CD14-positive monocyte (primary cell): ENCODE results near the gene TKTL2. TPM values are rescaled to one million over a fixed set of nuclear protein-coding genes. Genes with fewer than 3 reads are reported as not detected.

Experiments used
- DNase-seq, 3 donors: peaks; one replicate each; pipeline ENCODE4 v3.0.0-alpha.2; 2011 to 2022
- H2AFZ ChIP-seq: 2 replicates; pipeline ENCODE4 v1.6.0; 2012; ENCODE audit warnings: mild to moderate bottlenecking, low read depth, low read length, inconsistent platforms; ENCODE audit not compliant: insufficient read depth, poor library complexity, severe bottlenecking
- H3K27ac ChIP-seq, 2 donors: 1 replicate in 1 of 2; 2 replicates in 1 of 2; pipeline ENCODE4 v1.5.1; 2012 to 2013; ENCODE audit warnings: low read length in 2 of 2, control low read depth in 1 of 2, inconsistent platforms in 1 of 2, low read depth in 1 of 2, mild to moderate bottlenecking in 1 of 2
- H3K27me3 ChIP-seq, 2 donors: one replicate each; pipeline versions ENCODE4 v1.6.0 to v1.6.1; 2011 to 2013; ENCODE audit warnings: low read length in 2 of 2; ENCODE audit not compliant: control insufficient read depth in 2 of 2, insufficient read depth in 2 of 2
- H3K36me3 ChIP-seq, 2 donors: replicated peaks in 1 of 2; 1 replicate in 1 of 2; 2 replicates in 1 of 2; pipeline versions ENCODE4 v1.5.1 to v1.6.1; 2012 to 2013; ENCODE audit warnings: low read length in 2 of 2, control low read depth in 1 of 2, inconsistent platforms in 1 of 2, mild to moderate bottlenecking in 1 of 2; ENCODE audit not compliant: insufficient read depth in 2 of 2, control insufficient read depth in 1 of 2
- H3K4me1 ChIP-seq, 2 donors: 1 replicate in 1 of 2; 2 replicates in 1 of 2; pipeline versions ENCODE4 v1.5.1 to v1.6.1; 2012 to 2013; ENCODE audit warnings: low read length in 2 of 2, control low read depth in 1 of 2, inconsistent platforms in 1 of 2, mild to moderate bottlenecking in 1 of 2, moderate library complexity in 1 of 2; ENCODE audit not compliant: insufficient read depth in 2 of 2, control insufficient read depth in 1 of 2
- H3K4me2 ChIP-seq: replicated peaks from 2 replicates; pipeline ENCODE3; 2012; ENCODE audit warnings: low read length, moderate library complexity, mild to moderate bottlenecking; ENCODE audit not compliant: poor library complexity, severe bottlenecking; ENCODE audit errors: extremely low read depth
- H3K4me3 ChIP-seq, 3 experiments: fragments of 200-600 bp in 1 of 3; sonication (generic) in 1 of 3; replicated peaks in 1 of 3; 1 replicate in 2 of 3; 2 replicates in 1 of 3; pipeline ENCODE4 v1.5.1; 2011 to 2013; ENCODE audit warnings: low read length in 3 of 3, mild to moderate bottlenecking in 3 of 3, control low read depth in 2 of 3, low read depth in 2 of 3, inconsistent platforms in 1 of 3, moderate library complexity in 1 of 3
- H3K79me2 ChIP-seq: 2 replicates; pipeline ENCODE4 v1.6.0; 2012; ENCODE audit warnings: mild to moderate bottlenecking, control low read depth, inconsistent platforms, low read length, moderate library complexity; ENCODE audit not compliant: insufficient read depth
- H3K9ac ChIP-seq: 2 replicates; pipeline ENCODE4 v1.6.0; 2017; ENCODE audit warnings: low read length, mild to moderate bottlenecking; ENCODE audit not compliant: insufficient read depth, poor library complexity, severe bottlenecking
- H3K9me3 ChIP-seq, 2 donors: replicated peaks in 1 of 2; 1 replicate in 1 of 2; 2 replicates in 1 of 2; pipeline versions ENCODE4 v1.5.1 to v1.6.1; 2012 to 2013; ENCODE audit warnings: low read length in 2 of 2, control low read depth in 1 of 2; ENCODE audit not compliant: control insufficient read depth in 1 of 2, insufficient read depth in 1 of 2
- H4K20me1 ChIP-seq: 2 replicates; pipeline ENCODE4 v1.6.0; 2012; ENCODE audit warnings: mild to moderate bottlenecking, low read length, control low read depth, moderate library complexity; ENCODE audit not compliant: insufficient read depth
- H3K27ac Mint-ChIP-seq, 7 donors: one replicate each; pipeline ENCODE4 v1.8.0; 2020; ENCODE audit warnings: mild to moderate bottlenecking in 7 of 7, mixed read lengths in 7 of 7, moderate library complexity in 6 of 7, inconsistent platforms in 2 of 7
- H3K27me3 Mint-ChIP-seq, 3 donors: one replicate each; pipeline ENCODE4 v1.8.0; 2021 to 2022; ENCODE audit warnings: low read depth in 3 of 3, mild to moderate bottlenecking in 3 of 3, mixed read lengths in 3 of 3, moderate library complexity in 3 of 3, inconsistent platforms in 1 of 3
- H3K36me3 Mint-ChIP-seq, 2 donors: one replicate each; pipeline ENCODE4 v1.8.0; 2020; ENCODE audit warnings: mixed read lengths in 2 of 2, inconsistent platforms in 1 of 2, mild to moderate bottlenecking in 1 of 2
- H3K4me1 Mint-ChIP-seq: one replicate; pipeline ENCODE4 v1.8.0; 2020; ENCODE audit warnings: mild to moderate bottlenecking, mixed read lengths
- H3K4me3 Mint-ChIP-seq, 2 donors: one replicate each; pipeline ENCODE4 v1.8.0; 2020; ENCODE audit warnings: mild to moderate bottlenecking in 2 of 2, mixed read lengths in 2 of 2, moderate library complexity in 1 of 2
- H3K9me3 Mint-ChIP-seq, 7 donors: one replicate each; pipeline ENCODE4 v1.8.0; 2020 to 2022; ENCODE audit warnings: mixed read lengths in 7 of 7, mild to moderate bottlenecking in 6 of 7, moderate library complexity in 6 of 7, inconsistent platforms in 2 of 7
- CTCF ChIP-seq: fragments of 200-600 bp; IDR thresholded peaks from one replicate; pipeline ENCODE4 v1.8.0; 2022; ENCODE audit warnings: antibody characterized with exemption, mild to moderate bottlenecking
- WGBS: methylation state at CpG from one replicate; pipeline ENCODE4 v1.1.5; 2013; ENCODE audit warnings: missing lambda C conversion rate; ENCODE audit not compliant: insufficient coverage; 5-methylcytosine and 5-hydroxymethylcytosine counted together
- intact Hi-C, 2 donors: fragments of 100-400 bp; cut with micrococcal nuclease; formaldehyde crosslinking; loops; one replicate each; pipeline versions ENCODE4 v1.15.0 to v1.15.1; 2023
- polyA plus RNA-seq, 3 donors: library from polyadenylated mRNA; depleted of rRNA in 1 of 3; unstranded in 2 of 3; stranded (reverse) in 1 of 3; fragments of 300-500 nt in 2 of 3; fragments of >200 nt in 1 of 3; fragmentation: Illumina TruSeq in 2 of 3; gene quantifications; 1 replicate in 2 of 3; 2 replicates in 1 of 3; pipeline ENCODE4 v1.2.3, GENCODE V29; 2012 to 2021

TKTL2 gene
- polyA plus RNA-seq, 3 donors, result 0.16 TPM; not detected in 2

- H3K4me1 Mint-ChIP-seq, result peaks cover 11% of the 10 kb centered on the region
- H3K27me3 ChIP-seq, result no peaks in the 10 kb centered on the region
- no peak overlapping the region for H3K4me3 Mint-ChIP-seq
- no peaks in the 10 kb centered on the region for H3K36me3 Mint-ChIP-seq
- no peak for DNase-seq
- H3K9me3 Mint-ChIP-seq, result peaks cover 0 to 9% (median 0%) of the 10 kb centered on the region in 7 donors
- peak overlapping the region in 2 of 7 donors; percentile 74 to 80 for H3K27ac Mint-ChIP-seq
- no peak for TF ChIP-seq CTCF
- H3K9ac ChIP-seq, result no peak overlapping the region
- no peaks in the 10 kb centered on the region for H3K36me3 ChIP-seq
- intact Hi-C loops, result loop anchor here in 1 of 2 donors (10.0 kb wide), 1 partner anchor 55 kb away; no protein-coding TSS in a partner anchor
- no peak overlapping the region for H3K4me3 ChIP-seq
- peaks cover 18 to 26% of the 10 kb centered on the region in 2 donors for H3K4me1 ChIP-seq
- H3K27me3 Mint-ChIP-seq, result peaks cover 4% of the 10 kb centered on the region in 3 donors
- no peaks in the 10 kb centered on the region for H4K20me1 ChIP-seq
- H3K9me3 ChIP-seq, result no peaks in the 10 kb centered on the region
- H2AFZ ChIP-seq, result no peak overlapping the region
- H3K27ac ChIP-seq, result no peak overlapping the region
- WGBS, result 60% methylated on average over 1 of the region's 1 CpG
- peaks cover 5% of the 10 kb centered on the region for H3K79me2 ChIP-seq
- H3K4me2 ChIP-seq, result no peak overlapping the region
These were observed 16.4 kb upstream of the TKTL2 start for GRCh38 chr4:163489929-163490328.

- Mint-ChIP-seq H3K4me1 (peaks cover 2% of the 10 kb centered on the region), H3K27ac (peak overlapping the region in 1 of 7 donors; percentile 62), H3K9me3 (peaks cover 0 to 7% (median 0%) of the 10 kb centered on the region in 7 donors), H3K4me3 (no peak overlapping the region), H3K27me3 (peaks cover 4% of the 10 kb centered on the region in 3 donors), H3K36me3 (no peaks in the 10 kb centered on the region)
- Histone ChIP-seq H3K4me1 (peaks cover 33 to 47% of the 10 kb centered on the region in 2 donors), H3K36me3 (no peaks in the 10 kb centered on the region), H3K27ac (no peak overlapping the region), H3K27me3 (no peaks in the 10 kb centered on the region), H3K4me2 (no peak overlapping the region), H3K4me3 (no peak overlapping the region), H4K20me1 (no peaks in the 10 kb centered on the region), H3K79me2 (no peaks in the 10 kb centered on the region), H3K9ac (no peak overlapping the region), H2AFZ (no peak overlapping the region), H3K9me3 (no peaks in the 10 kb centered on the region)
- intact Hi-C loops, result loop anchor here in 1 of 2 donors (10.0 kb wide), 1 partner anchor 58 kb away; no protein-coding TSS in a partner anchor
- no CpG with 5 or more reads among the region's 1 CpG for WGBS
- TF ChIP-seq CTCF, result no peak
- DNase-seq, result no peak
These were observed 12.8 kb upstream of the TKTL2 start for GRCh38 chr4:163486321-163486720.
